ENCODE results near the gene LRMDA. TPM values are rescaled to one million over a fixed set of nuclear protein-coding genes. Genes with fewer than 3 reads are reported as not detected.

LRMDA gene
- polyA plus RNA-seq, 1 donor (not counting 4 experiments of a cell fraction or from before 2014, with no cell fraction given) = not detected

GRCh38 chr10:76318211-76318610, 886.8 kb downstream of the LRMDA start:
- H3K79me2 ChIP-seq (ENCODE audit: control insufficient read depth, insufficient read depth, low read length) = no peaks in the 10 kb centered on the region
- no peaks in the 10 kb centered on the region for H3K36me3 ChIP-seq (ENCODE audit: control insufficient read depth in 2 of 2, extremely low read depth in 1 of 2, insufficient read depth in 2 of 2, low read length in 2 of 2)
- no peaks in the 10 kb centered on the region for H3K27me3 ChIP-seq (ENCODE audit: control insufficient read depth, extremely low read depth, insufficient read depth, low read length)
- H3K4me3 ChIP-seq (ENCODE audit: control insufficient read depth in 2 of 3, extremely low read depth in 1 of 3, insufficient read depth in 2 of 3, low read depth in 1 of 3, low read length in 3 of 3) = no peak overlapping the region
- TF ChIP-seq CTCF (optimal IDR thresholded peaks at IDR 0.05 in 1 of 3, IDR thresholded peaks at IDR 0.05 in 1 of 3, conservative IDR thresholded peaks at IDR 0.05 in 1 of 3; ENCODE audit: extremely low read depth in 1 of 3, insufficient read depth in 2 of 3, low read length in 3 of 3) (no peak), EZH2 (IDR thresholded peaks at IDR 0.05; ENCODE audit: low read length) (no peak)
- H4K20me1 ChIP-seq (ENCODE audit: control insufficient read depth, extremely low read depth, insufficient read depth, low read length) = no peaks in the 10 kb centered on the region
- no peak overlapping the region for H2AFZ ChIP-seq (ENCODE audit: control insufficient read depth, low read length)
- DNase-seq (ENCODE audit: low read depth, low spot score) (no peak), FAIRE-seq (no peak)
- no peaks in the 10 kb centered on the region for H3K4me1 ChIP-seq (ENCODE audit: control insufficient read depth, extremely low read depth, insufficient read depth, low read length)
- no peak overlapping the region for H3K9ac ChIP-seq (ENCODE audit: control insufficient read depth, extremely low read depth, insufficient read depth, low read length)
- no peaks in the 10 kb centered on the region for H3K9me3 ChIP-seq (ENCODE audit: control insufficient read depth, low read depth, low read length)
- dilution Hi-C loops (cut with MboI; ENCODE audit: extremely low pct_ligation_motif_present, low sequenced_read_pairs) = no loop called here
- H3K27ac ChIP-seq (ENCODE audit: control insufficient read depth, insufficient read depth, low read length) = no peak overlapping the region
- H3K9me1 ChIP-seq (ENCODE audit: control insufficient read depth, extremely low read depth, insufficient read depth, low read length) = no peaks in the 10 kb centered on the region
- H3K4me2 ChIP-seq (ENCODE audit: control insufficient read depth, extremely low read depth, insufficient read depth, low read depth, low read length) = no peak overlapping the region

- Histone ChIP-seq H3K4me2 (ENCODE audit: control insufficient read depth, extremely low read depth, insufficient read depth, low read depth, low read length) (no peak overlapping the region), H3K79me2 (ENCODE audit: control insufficient read depth, insufficient read depth, low read length) (no peaks in the 10 kb centered on the region), H3K36me3 (ENCODE audit: control insufficient read depth in 2 of 2, extremely low read depth in 1 of 2, insufficient read depth in 2 of 2, low read length in 2 of 2) (no peaks in the 10 kb centered on the region), H3K4me3 (ENCODE audit: control insufficient read depth in 2 of 3, extremely low read depth in 1 of 3, insufficient read depth in 2 of 3, low read depth in 1 of 3, low read length in 3 of 3) (no peak overlapping the region), H4K20me1 (ENCODE audit: control insufficient read depth, extremely low read depth, insufficient read depth, low read length) (no peaks in the 10 kb centered on the region), H3K27me3 (ENCODE audit: control insufficient read depth, extremely low read depth, insufficient read depth, low read length) (no peaks in the 10 kb centered on the region), H3K9me3 (ENCODE audit: control insufficient read depth, low read depth, low read length) (no peaks in the 10 kb centered on the region), H3K9me1 (ENCODE audit: control insufficient read depth, extremely low read depth, insufficient read depth, low read length) (no peaks in the 10 kb centered on the region), H3K4me1 (ENCODE audit: control insufficient read depth, extremely low read depth, insufficient read depth, low read length) (no peaks in the 10 kb centered on the region), H3K27ac (ENCODE audit: control insufficient read depth, insufficient read depth, low read length) (no peak overlapping the region), H2AFZ (ENCODE audit: control insufficient read depth, low read length) (no peak overlapping the region), H3K9ac (ENCODE audit: control insufficient read depth, extremely low read depth, insufficient read depth, low read length) (no peak overlapping the region)
- dilution Hi-C loops (cut with MboI; ENCODE audit: extremely low pct_ligation_motif_present, low sequenced_read_pairs) = no loop called here
- DNase-seq (ENCODE audit: low read depth, low spot score) = no peak
- TF ChIP-seq EZH2 (IDR thresholded peaks at IDR 0.05; ENCODE audit: low read length) (no peak), CTCF (optimal IDR thresholded peaks at IDR 0.05 in 1 of 3, IDR thresholded peaks at IDR 0.05 in 1 of 3, conservative IDR thresholded peaks at IDR 0.05 in 1 of 3; ENCODE audit: extremely low read depth in 1 of 3, insufficient read depth in 2 of 3, low read length in 3 of 3) (no peak)
- FAIRE-seq = no peak
Measured at GRCh38 chr10:76319661-76320060, 888.2 kb downstream of the LRMDA start.

All from keratinocyte (primary cell).